Endothelial cell of umbilical vein (primary cell): Measurements from ENCODE around the gene CCT5. TPM values are rescaled to one million over a fixed set of nuclear protein-coding genes. Genes with fewer than 3 reads are reported as not detected.

ENCODE experiments used
- BruUV-seq: library from RNA; stranded (reverse); fragments of 400-500 nt; replicated peaks from 2 replicates; lab custom pipeline; 2021; lab: Mats Ljungman, UMichigan
- CTCF ChIA-PET: fragments of 300-600, 350-600 bp; sonication (Branson Sonifier 250); formaldehyde crosslinking; loops from one replicate; lab custom pipeline; 2021; ENCODE audit warnings: antibody characterized with exemption, inconsistent platforms; lab: Charles Lee
- POLR2A ChIA-PET: fragments of 300-600, 350-600 bp; sonication (Branson Sonifier 250); formaldehyde crosslinking; loops from one replicate; lab custom pipeline; 2021; ENCODE audit warnings: antibody characterized with exemption, inconsistent platforms; lab: Charles Lee
- DNase-seq: peaks from one replicate; pipeline ENCODE4 v3.0.0-alpha.2; 2011; ENCODE audit warnings: low read depth, low spot score
- FAIRE-seq: peaks from 2 replicates; lab custom pipeline; 2011; peaks lifted over from hg19 to GRCh38; lab: Jason Lieb, UNC
- H2AFZ ChIP-seq: 2 replicates; pipeline ENCODE4 v1.6.0; 2012; ENCODE audit warnings: low read depth, low read length, control low read depth, inconsistent platforms
- H3K27ac ChIP-seq: 2 replicates; pipeline ENCODE4 v1.5.1; 2011; ENCODE audit warnings: low read depth, mild to moderate bottlenecking, control low read depth, low read length, moderate library complexity; ENCODE audit not compliant: insufficient read depth
- H3K27me3 ChIP-seq, 2 experiments: 2 replicates each; pipeline versions ENCODE4 v1.6.0 to v1.6.1; 2011; ENCODE audit warnings: low read length in 2 of 2, mixed read lengths in 1 of 2; ENCODE audit not compliant: control insufficient read depth in 2 of 2, insufficient read depth in 2 of 2
- H3K36me3 ChIP-seq, 2 experiments: 2 replicates in 1 of 2; 3 replicates in 1 of 2; pipeline ENCODE4 v1.5.1; 2011; ENCODE audit warnings: low read length in 2 of 2, mild to moderate bottlenecking in 1 of 2, moderate library complexity in 1 of 2; ENCODE audit not compliant: control insufficient read depth in 2 of 2, insufficient read depth in 2 of 2; ENCODE audit errors: extremely low read depth in 1 of 2
- H3K4me1 ChIP-seq: 3 replicates; pipeline ENCODE4 v1.5.1; 2011; ENCODE audit warnings: mild to moderate bottlenecking, low read length; ENCODE audit not compliant: control insufficient read depth, insufficient read depth; ENCODE audit errors: extremely low read depth
- H3K4me2 ChIP-seq: 2 replicates; pipeline ENCODE4 v1.6.1; 2011; ENCODE audit warnings: low read length, control low read depth, mixed read lengths; ENCODE audit not compliant: insufficient read depth
- H3K4me3 ChIP-seq, 3 experiments: fragments of 200-600 bp in 1 of 3; sonication (generic), shearing (Covaris generic) in 1 of 3; replicated peaks in 1 of 3; 2 replicates each; pipeline ENCODE4 v1.5.1; 2011 to 2016; ENCODE audit warnings: control low read depth in 3 of 3, low read length in 3 of 3, mild to moderate bottlenecking in 2 of 3, inconsistent platforms in 1 of 3, low read depth in 1 of 3, moderate library complexity in 1 of 3; ENCODE audit not compliant: insufficient read depth in 1 of 3
- H3K79me2 ChIP-seq: 2 replicates; pipeline ENCODE4 v1.6.0; 2012; ENCODE audit warnings: low read length, inconsistent platforms; ENCODE audit not compliant: control insufficient read depth, insufficient read depth
- H3K9ac ChIP-seq: replicated peaks from 2 replicates; pipeline ENCODE3; 2011; ENCODE audit warnings: low read length, control low read depth; ENCODE audit not compliant: insufficient read depth; ENCODE audit errors: extremely low read depth
- H3K9me1 ChIP-seq: replicated peaks from 3 replicates; pipeline ENCODE4 v1.6.0; 2011; ENCODE audit warnings: mild to moderate bottlenecking, low read length; ENCODE audit not compliant: control insufficient read depth, insufficient read depth; ENCODE audit errors: extremely low read depth
- H3K9me3 ChIP-seq: replicated peaks from 2 replicates; pipeline ENCODE4 v1.5.1; 2012; ENCODE audit warnings: low read length, inconsistent platforms; ENCODE audit not compliant: control insufficient read depth, insufficient read depth
- H4K20me1 ChIP-seq: replicated peaks from 2 replicates; pipeline ENCODE3; 2011; ENCODE audit warnings: mild to moderate bottlenecking, low read length; ENCODE audit not compliant: control insufficient read depth, insufficient read depth; ENCODE audit errors: extremely low read depth
- EZH2 ChIP-seq: IDR thresholded peaks from 2 replicates; pipeline ENCODE4 v1.6.1; 2012; ENCODE audit warnings: borderline replicate concordance, low read depth, mild to moderate bottlenecking, moderate library complexity, low read length, inconsistent platforms; ENCODE audit not compliant: severe bottlenecking
- FOS ChIP-seq: IDR thresholded peaks from 2 replicates; pipeline ENCODE4 v1.6.1; 2011; ENCODE audit warnings: mild to moderate bottlenecking, low read length, moderate library complexity, borderline replicate concordance; ENCODE audit not compliant: insufficient read depth
- GATA2 ChIP-seq: IDR thresholded peaks from 2 replicates; pipeline ENCODE4 v1.7.0; 2011; ENCODE audit warnings: low read depth, mild to moderate bottlenecking, moderate library complexity, mixed read lengths, low read length; ENCODE audit not compliant: insufficient read length, insufficient read depth
- JUN ChIP-seq: IDR thresholded peaks from 2 replicates; pipeline ENCODE4 v1.6.1; 2011; ENCODE audit warnings: borderline replicate concordance, low read depth; ENCODE audit not compliant: insufficient read length, insufficient read depth
- MYC ChIP-seq: IDR thresholded peaks from one replicate; pipeline ENCODE4 v1.6.1; 2011; ENCODE audit warnings: mild to moderate bottlenecking, low read depth, low read length
- POLR2A ChIP-seq: IDR thresholded peaks from 2 replicates; pipeline ENCODE4 v1.6.1; 2012; ENCODE audit warnings: low read depth, mild to moderate bottlenecking, control low read depth, low read length
- POLR2AphosphoS5 ChIP-seq: IDR thresholded peaks from 2 replicates; pipeline ENCODE4 v1.6.1; 2012; ENCODE audit warnings: low read depth, mild to moderate bottlenecking, control low read depth, low read length, moderate library complexity; ENCODE audit not compliant: insufficient read depth
- dilution Hi-C: fragments of 300-500 bp; cut with MboI; formaldehyde crosslinking; loops from one replicate; pipeline ENCODE4 v1.15.0; 2019; ENCODE audit warnings: low sequenced_read_pairs; ENCODE audit not compliant: extremely low pct_ligation_motif_present
- intact Hi-C: fragments of 100-400 bp; cut with micrococcal nuclease; formaldehyde crosslinking; loops from one replicate; pipeline ENCODE4 v1.10.0; 2022
- polyA plus RNA-seq, 4 experiments: library from polyadenylated mRNA; depleted of rRNA in 3 of 4; stranded (reverse) in 3 of 4; unstranded in 1 of 4; fragments of >200 nt; gene quantifications; 2 replicates each; pipeline versions ENCODE4 v1.2.1 to v1.2.3, GENCODE V29; 2011 to 2012; ENCODE audit warnings: missing spikeins in 1 of 4
- total RNA-seq: library from RNA; stranded (reverse); gene quantifications from 2 replicates; pipeline ENCODE4 v1.2.3, GENCODE V29; 2021
- TF ChIP-seq, protein P1 (sequence below): IDR thresholded peaks from 2 replicates; pipeline ENCODE4 v1.6.1; 2011; ENCODE audit not compliant: insufficient read depth, insufficient read length
- TF ChIP-seq, protein P2 (sequence below), 2 donors: IDR thresholded peaks; 1 replicate in 1 of 2; 2 replicates in 1 of 2; pipeline ENCODE4 v1.5.1; 2011; ENCODE audit warnings: low read length in 2 of 2, mild to moderate bottlenecking in 2 of 2, moderate library complexity in 2 of 2, control low read depth in 1 of 2, inconsistent platforms in 1 of 2, low read depth in 1 of 2; ENCODE audit not compliant: insufficient read depth in 1 of 2; ENCODE audit errors: extremely low read depth in 1 of 2

The CCT5 gene
- total and polyA plus RNA-seq, 2 donors (not counting 3 experiments of a cell fraction or from before 2014, with no cell fraction given), result 323 to 386 TPM

DNA sequence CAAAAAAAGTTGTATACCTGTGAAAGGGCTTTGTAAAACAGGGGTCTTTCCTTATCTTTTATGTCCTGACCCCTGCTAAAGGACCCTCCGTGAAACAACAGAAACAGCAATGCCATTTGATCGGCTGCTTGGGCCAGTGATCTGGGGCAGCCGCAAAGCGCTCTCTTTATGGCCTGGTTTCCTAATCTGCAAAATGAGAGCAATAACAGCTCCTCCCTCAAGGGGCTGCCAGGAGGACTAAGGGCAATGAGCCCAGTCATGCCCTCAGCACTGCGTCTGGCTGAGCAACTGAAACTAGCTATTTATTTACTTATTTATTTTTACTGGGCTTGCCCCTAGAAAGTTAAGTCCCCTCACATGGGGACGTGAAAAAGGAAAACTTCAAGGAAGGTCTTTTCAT is 39.3 kb downstream of the CCT5 start:
- CTCF ChIA-PET, result interaction anchor here (0.9 kb wide), 1 partner anchor 135 kb away, joined by 3 read pairs; no protein-coding TSS in a partner anchor
- dilution Hi-C loops, result no loop called here
- FAIRE-seq (no peak), DNase-seq (no peak)
- POLR2A ChIA-PET, result no interaction called here
- BruUV-seq, result no TSS peak
- H4K20me1 ChIP-seq, result no peaks in the 10 kb centered on the region
- H3K9me3 ChIP-seq, result no peaks in the 10 kb centered on the region
- H3K4me2 ChIP-seq, result no peak overlapping the region
- no peaks in the 10 kb centered on the region for H3K79me2 ChIP-seq
- no peak overlapping the region for H3K27ac ChIP-seq
- no peak overlapping the region for H2AFZ ChIP-seq
- no peak overlapping the region for H3K4me3 ChIP-seq
- H3K36me3 ChIP-seq, result no peaks in the 10 kb centered on the region
- no peak for TF ChIP-seq MYC
- H3K4me1 ChIP-seq, result no peaks in the 10 kb centered on the region
- H3K9ac ChIP-seq, result no peak overlapping the region
- intact Hi-C loops, result no loop called here
- no peaks in the 10 kb centered on the region for H3K27me3 ChIP-seq
- H3K9me1 ChIP-seq, result no peaks in the 10 kb centered on the region

DNA sequence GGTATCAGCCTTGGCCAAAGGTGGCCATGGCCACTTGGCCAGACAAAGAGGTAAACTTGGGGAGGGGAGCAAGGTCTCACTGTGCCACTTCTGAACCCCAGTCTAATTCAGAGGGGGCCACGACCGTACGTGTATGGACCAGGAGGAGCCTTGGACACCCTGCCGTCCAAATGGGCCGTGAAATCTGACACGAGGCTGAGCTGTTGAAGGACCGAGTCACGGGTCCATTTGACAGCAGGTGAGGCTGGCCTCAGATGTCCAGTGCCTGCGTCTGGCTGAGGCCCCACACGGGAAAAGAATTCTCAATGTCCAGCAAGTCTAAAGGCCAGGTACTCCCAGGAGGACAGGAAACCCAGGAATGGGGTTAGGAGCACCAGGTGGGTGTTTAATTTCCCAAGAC is 39.9 kb downstream of the CCT5 start:
- no peaks in the 10 kb centered on the region for H3K9me3 ChIP-seq
- TF ChIP-seq POLR2AphosphoS5, result no peak
- TF ChIP-seq GATA2, result no peak
- TF ChIP-seq, protein P1, sequence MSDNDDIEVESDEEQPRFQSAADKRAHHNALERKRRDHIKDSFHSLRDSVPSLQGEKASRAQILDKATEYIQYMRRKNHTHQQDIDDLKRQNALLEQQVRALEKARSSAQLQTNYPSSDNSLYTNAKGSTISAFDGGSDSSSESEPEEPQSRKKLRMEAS, result no peak
- TF ChIP-seq, protein P2, sequence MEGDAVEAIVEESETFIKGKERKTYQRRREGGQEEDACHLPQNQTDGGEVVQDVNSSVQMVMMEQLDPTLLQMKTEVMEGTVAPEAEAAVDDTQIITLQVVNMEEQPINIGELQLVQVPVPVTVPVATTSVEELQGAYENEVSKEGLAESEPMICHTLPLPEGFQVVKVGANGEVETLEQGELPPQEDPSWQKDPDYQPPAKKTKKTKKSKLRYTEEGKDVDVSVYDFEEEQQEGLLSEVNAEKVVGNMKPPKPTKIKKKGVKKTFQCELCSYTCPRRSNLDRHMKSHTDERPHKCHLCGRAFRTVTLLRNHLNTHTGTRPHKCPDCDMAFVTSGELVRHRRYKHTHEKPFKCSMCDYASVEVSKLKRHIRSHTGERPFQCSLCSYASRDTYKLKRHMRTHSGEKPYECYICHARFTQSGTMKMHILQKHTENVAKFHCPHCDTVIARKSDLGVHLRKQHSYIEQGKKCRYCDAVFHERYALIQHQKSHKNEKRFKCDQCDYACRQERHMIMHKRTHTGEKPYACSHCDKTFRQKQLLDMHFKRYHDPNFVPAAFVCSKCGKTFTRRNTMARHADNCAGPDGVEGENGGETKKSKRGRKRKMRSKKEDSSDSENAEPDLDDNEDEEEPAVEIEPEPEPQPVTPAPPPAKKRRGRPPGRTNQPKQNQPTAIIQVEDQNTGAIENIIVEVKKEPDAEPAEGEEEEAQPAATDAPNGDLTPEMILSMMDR (IDR thresholded peaks at IDR 0.05; ENCODE audit: extremely low read depth in 1 of 2, insufficient read depth in 1 of 2, low read depth in 1 of 2, low read length in 2 of 2), result no peak
- TF ChIP-seq EZH2, result no peak
- TF ChIP-seq POLR2A, result no peak
- no peak for TF ChIP-seq JUN
- TF ChIP-seq MYC, result no peak
- no peak for TF ChIP-seq FOS
- no peaks in the 10 kb centered on the region for H3K79me2 ChIP-seq
- no TSS peak for BruUV-seq
- no peaks in the 10 kb centered on the region for H4K20me1 ChIP-seq
- H3K27ac ChIP-seq, result no peak overlapping the region
- no peak overlapping the region for H3K4me3 ChIP-seq
- H3K9me1 ChIP-seq, result no peaks in the 10 kb centered on the region
- no peaks in the 10 kb centered on the region for H3K4me1 ChIP-seq
- H3K4me2 ChIP-seq, result no peak overlapping the region
- no peak overlapping the region for H2AFZ ChIP-seq
- dilution Hi-C loops (no loop called here), intact Hi-C loops (no loop called here)
- no peaks in the 10 kb centered on the region for H3K27me3 ChIP-seq
- DNase-seq, result no peak
- CTCF ChIA-PET, result interaction anchor here (0.9 kb wide), 1 partner anchor 134 kb away, joined by 3 read pairs; no protein-coding TSS in a partner anchor
- POLR2A ChIA-PET, result no interaction called here
- no peak overlapping the region for H3K9ac ChIP-seq
- FAIRE-seq, result no peak
- no peaks in the 10 kb centered on the region for H3K36me3 ChIP-seq
